Ectodermal cell (in vitro differentiated cells): ENCODE data around the gene ELOVL7.

Source experiments
- H3K27ac ChIP-seq: 2 replicates; pipeline ENCODE4 v1.7.0; 2013; ENCODE audit warnings: mild to moderate bottlenecking, low read depth, low read length; ENCODE audit not compliant: insufficient read depth, poor library complexity, severe bottlenecking
- H3K27me3 ChIP-seq: 2 replicates; pipeline ENCODE4 v1.7.0; 2013; ENCODE audit warnings: mild to moderate bottlenecking, low read length; ENCODE audit not compliant: insufficient read depth, control insufficient read depth, poor library complexity, severe bottlenecking
- H3K36me3 ChIP-seq: one replicate; pipeline ENCODE4 v1.7.0; 2013; ENCODE audit warnings: low read length; ENCODE audit not compliant: control insufficient read depth, insufficient read depth
- H3K4me1 ChIP-seq: one replicate; pipeline ENCODE4 v1.7.0; 2013; ENCODE audit warnings: low read length; ENCODE audit not compliant: control insufficient read depth, insufficient read depth
- H3K4me3 ChIP-seq: 2 replicates; pipeline ENCODE4 v1.7.0; 2013; ENCODE audit warnings: low read depth, low read length, control low read depth; ENCODE audit not compliant: insufficient read depth
- H3K9me3 ChIP-seq: 2 replicates; pipeline ENCODE4 v1.7.0; 2013; ENCODE audit warnings: mild to moderate bottlenecking, low read length, moderate library complexity; ENCODE audit not compliant: control insufficient read depth
- WGBS, 2 experiments: methylation state at CpG; one replicate each; pipeline ENCODE4 v1.1.7; 2013; ENCODE audit warnings: missing lambda C conversion rate in 2 of 2; 5-methylcytosine and 5-hydroxymethylcytosine counted together

ELOVL7 gene

GRCh38 chr5:60814498-60814897, 29.6 kb downstream of the ELOVL7 start:
- H3K4me1 ChIP-seq = no peaks in the 10 kb centered on the region
- 80 to 95% methylated on average over 2 of the region's 2 CpGs for WGBS, 2 experiments
- H3K27me3 ChIP-seq = no peaks in the 10 kb centered on the region
- H3K27ac ChIP-seq = no peak overlapping the region
- no peaks in the 10 kb centered on the region for H3K36me3 ChIP-seq
- no peak overlapping the region for H3K4me3 ChIP-seq
- no peaks in the 10 kb centered on the region for H3K9me3 ChIP-seq

- Histone ChIP-seq H3K27ac (no peak overlapping the region), H3K4me1 (no peaks in the 10 kb centered on the region), H3K4me3 (no peak overlapping the region)
These were observed 31.6 kb downstream of the ELOVL7 start for GRCh38 chr5:60812426-60812825.

DNA sequence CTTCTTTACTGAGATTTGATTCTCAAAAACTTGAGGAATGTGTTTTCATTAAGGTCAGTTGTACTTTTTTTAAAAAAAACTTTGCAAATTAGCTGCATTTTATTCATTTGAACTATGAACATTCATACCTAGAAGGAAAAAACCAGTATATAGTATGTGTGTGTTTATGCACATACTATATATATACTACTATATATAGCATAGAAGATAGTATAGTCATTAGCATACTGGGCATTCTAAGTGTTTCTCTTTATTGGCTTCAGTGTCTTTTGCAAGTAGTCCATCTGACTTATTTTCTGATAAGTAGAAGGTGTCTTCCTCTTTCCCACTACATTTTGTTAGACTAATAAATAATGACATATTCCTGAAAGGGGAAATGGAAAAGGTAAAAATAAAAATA, 33.0 kb downstream of the ELOVL7 start:
- H3K9me3 ChIP-seq = no peaks in the 10 kb centered on the region
- H3K27me3 ChIP-seq = no peaks in the 10 kb centered on the region
- no peaks in the 10 kb centered on the region for H3K36me3 ChIP-seq
- no peak overlapping the region for H3K4me3 ChIP-seq
- no peaks in the 10 kb centered on the region for H3K4me1 ChIP-seq
- no peak overlapping the region for H3K27ac ChIP-seq

More at GRCh38 chr5:60812426-60812825, 31.6 kb downstream of the ELOVL7 start:
- H3K36me3 ChIP-seq = no peaks in the 10 kb centered on the region
- no peaks in the 10 kb centered on the region for H3K9me3 ChIP-seq
- H3K27me3 ChIP-seq = no peaks in the 10 kb centered on the region

- no peaks in the 10 kb centered on the region for H3K36me3 ChIP-seq
- no peaks in the 10 kb centered on the region for H3K9me3 ChIP-seq
- H3K4me1 ChIP-seq = no peaks in the 10 kb centered on the region
- no peaks in the 10 kb centered on the region for H3K27me3 ChIP-seq
- H3K4me3 ChIP-seq = no peak overlapping the region
- H3K27ac ChIP-seq = no peak overlapping the region
- 87 to 89% methylated on average over 2 of the region's 2 CpGs for WGBS, 2 experiments
These were observed 33.5 kb downstream of the ELOVL7 start for GRCh38 chr5:60810438-60811085.

- H3K27me3 ChIP-seq = no peaks in the 10 kb centered on the region
These were observed 34.1 kb downstream of the ELOVL7 start for GRCh38 chr5:60809891-60810425.

DNA sequence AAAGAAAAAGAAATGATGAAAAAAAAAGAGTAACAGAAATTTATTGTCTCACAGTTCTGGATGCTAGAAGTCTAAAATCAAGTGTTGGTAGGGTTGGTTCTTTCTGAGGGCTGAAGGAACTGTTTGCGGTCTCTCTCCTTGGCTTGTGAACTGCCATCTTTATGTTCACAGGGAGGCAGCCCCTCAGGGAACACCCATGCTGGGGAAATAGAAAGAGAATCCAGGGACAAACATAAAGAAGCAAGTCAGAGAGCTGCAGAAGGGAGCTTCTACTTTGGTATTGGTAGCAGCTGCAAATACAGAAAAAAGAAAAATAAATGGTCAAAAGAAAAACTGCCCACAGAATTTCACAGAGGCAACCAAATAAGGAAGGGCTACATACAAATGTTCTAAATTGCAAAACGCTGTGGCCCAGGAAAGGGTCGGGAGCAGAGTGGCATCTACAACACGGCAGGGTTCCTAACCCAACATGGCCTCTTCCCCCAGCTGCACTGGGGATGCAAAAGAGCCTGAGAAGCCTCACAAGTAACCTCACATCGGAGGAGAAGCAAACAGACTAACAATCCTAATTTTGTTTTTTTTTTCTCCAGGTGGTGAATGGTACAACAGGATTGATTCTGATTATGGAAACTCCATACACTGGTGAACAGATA, 37.4 kb downstream of the ELOVL7 start:
- no peaks in the 10 kb centered on the region for H3K9me3 ChIP-seq
- no peak overlapping the region for H3K4me3 ChIP-seq
- no peak overlapping the region for H3K27ac ChIP-seq
- no peaks in the 10 kb centered on the region for H3K36me3 ChIP-seq
- WGBS, 2 experiments = 44 to 63% methylated on average over 4 to 5 of the region's 5 CpGs
- H3K27me3 ChIP-seq = no peaks in the 10 kb centered on the region
- no peaks in the 10 kb centered on the region for H3K4me1 ChIP-seq

More at GRCh38 chr5:60809891-60810425, 34.1 kb downstream of the ELOVL7 start:
- no peaks in the 10 kb centered on the region for H3K36me3 ChIP-seq
- H3K9me3 ChIP-seq = no peaks in the 10 kb centered on the region
- 97 to 100% methylated on average over 1 of the region's 1 CpG for WGBS, 2 experiments
- no peak overlapping the region for H3K27ac ChIP-seq
- no peak overlapping the region for H3K4me3 ChIP-seq
- H3K4me1 ChIP-seq = no peaks in the 10 kb centered on the region

GRCh38 chr5:60805463-60805862, 38.6 kb downstream of the ELOVL7 start:
- Histone ChIP-seq H3K4me1 (no peaks in the 10 kb centered on the region), H3K9me3 (no peaks in the 10 kb centered on the region), H3K36me3 (no peaks in the 10 kb centered on the region), H3K4me3 (no peak overlapping the region), H3K27me3 (no peaks in the 10 kb centered on the region), H3K27ac (no peak overlapping the region)

DNA sequence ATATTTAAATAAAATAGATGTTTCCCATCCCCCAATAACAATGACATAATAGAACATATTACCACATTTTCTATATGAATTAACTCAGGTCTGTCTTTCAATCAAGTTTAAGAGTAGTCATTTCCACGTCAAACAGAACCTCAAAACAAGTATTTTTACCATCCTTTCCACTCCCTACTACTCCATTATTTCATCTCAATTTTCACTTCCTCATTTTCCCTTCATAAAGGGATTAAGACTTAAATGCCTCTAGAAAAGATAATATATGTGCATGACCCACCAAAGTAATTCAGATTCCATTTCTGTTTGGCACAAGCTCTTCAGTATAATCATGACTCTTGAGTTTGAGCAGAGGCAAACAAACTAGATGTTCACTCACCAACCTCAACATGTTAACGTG, 40.4 kb downstream of the ELOVL7 start:
- H3K9me3 ChIP-seq = no peaks in the 10 kb centered on the region
- H3K36me3 ChIP-seq = no peaks in the 10 kb centered on the region
- no peaks in the 10 kb centered on the region for H3K4me1 ChIP-seq
- WGBS, 2 experiments = 90 to 94% methylated on average over 2 of the region's 2 CpGs
- no peaks in the 10 kb centered on the region for H3K27me3 ChIP-seq
- H3K4me3 ChIP-seq = no peak overlapping the region
- no peak overlapping the region for H3K27ac ChIP-seq

DNA sequence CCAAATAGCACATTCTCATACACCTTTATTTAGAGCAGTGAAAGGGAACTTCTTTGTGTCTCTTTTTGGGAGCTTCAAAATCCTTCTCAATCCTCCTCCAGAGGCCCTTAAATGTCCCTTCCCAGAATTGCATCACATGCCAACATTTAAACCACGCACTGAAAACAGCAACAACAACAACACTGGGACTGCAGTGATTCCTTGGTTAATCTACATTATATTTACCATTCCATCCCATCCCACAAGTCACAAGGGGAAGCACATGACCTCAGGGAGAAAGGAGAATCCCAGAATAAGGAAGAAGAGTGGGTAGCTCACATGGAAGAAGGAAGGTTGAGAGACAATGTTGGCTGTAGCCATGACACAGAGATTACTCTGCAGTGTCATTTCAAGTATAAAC, 41.1 kb downstream of the ELOVL7 start:
- H3K4me1 ChIP-seq = no peaks in the 10 kb centered on the region
- H3K9me3 ChIP-seq = no peaks in the 10 kb centered on the region
- no peak overlapping the region for H3K27ac ChIP-seq
- H3K4me3 ChIP-seq = no peak overlapping the region
- H3K36me3 ChIP-seq = no peaks in the 10 kb centered on the region
- WGBS, 2 experiments = 95 to 97% methylated on average over 1 of the region's 1 CpG
- no peaks in the 10 kb centered on the region for H3K27me3 ChIP-seq

GRCh38 chr5:60802226-60802625, 41.8 kb downstream of the ELOVL7 start:
- H3K4me1 ChIP-seq = no peaks in the 10 kb centered on the region
- H3K9me3 ChIP-seq = no peaks in the 10 kb centered on the region
- H3K36me3 ChIP-seq = no peaks in the 10 kb centered on the region
- no peak overlapping the region for H3K27ac ChIP-seq
- H3K4me3 ChIP-seq = no peak overlapping the region
- 75 to 85% methylated on average over 2 of the region's 2 CpGs for WGBS, 2 experiments
- H3K27me3 ChIP-seq = no peaks in the 10 kb centered on the region
